Activated T-cell treated with anti-CD3 and anti-CD28 coated beads, Interleukin-2, amount 50 U/mL, for 48 hours (primary cell): Measurements from ENCODE around the gene ST8SIA5.
"Not testable (repeated sequence)": the region's sequence is repeated elsewhere in the genome, so short reads cannot be mapped to it uniquely, and the experiment has no call there.

Experiments
- DNase-seq, 2 experiments: peaks; one replicate each; pipeline ENCODE4 v3.0.0-alpha.2; 2020

The ST8SIA5 gene

GRCh38 chr18:46756559-46757201, at the start of gene ST8SIA5:
ST8SIA5 (minus strand) TSS chr18:46757053; CDS start chr18:46756508, 545 bp downstream.
- peak in 1 of 2 experiments; percentile 28 for DNase-seq

GRCh38 chr18:46795945-46796344, 39.1 kb upstream of the ST8SIA5 start:
- not testable (repeated sequence) for DNase-seq

- no peak for DNase-seq
These were observed 37.8 kb upstream of the ST8SIA5 start for GRCh38 chr18:46794607-46795006.

GRCh38 chr18:46793565-46793964, 36.7 kb upstream of the ST8SIA5 start:
- no peak for DNase-seq

GRCh38 chr18:46789088-46789487, 32.2 kb upstream of the ST8SIA5 start:
- no peak for DNase-seq

GRCh38 chr18:46787674-46788073, 30.8 kb upstream of the ST8SIA5 start:
- no peak for DNase-seq

GRCh38 chr18:46772357-46772756, 15.5 kb upstream of the ST8SIA5 start:
- DNase-seq = no peak

GRCh38 chr18:46771141-46771540, 14.3 kb upstream of the ST8SIA5 start:
- no peak for DNase-seq

GRCh38 chr18:46770708-46771107, 13.9 kb upstream of the ST8SIA5 start:
- DNase-seq = no peak

GRCh38 chr18:46768166-46768921, 11.5 kb upstream of the ST8SIA5 start:
- DNase-seq = no peak

GRCh38 chr18:46767217-46767616, 10.4 kb upstream of the ST8SIA5 start:
- no peak for DNase-seq

GRCh38 chr18:46764586-46764985, 7.7 kb upstream of the ST8SIA5 start:
- DNase-seq = no peak

GRCh38 chr18:46761059-46761769, 4.4 kb upstream of the ST8SIA5 start:
- DNase-seq = no peak

GRCh38 chr18:46759890-46760289, 3.0 kb upstream of the ST8SIA5 start:
- no peak for DNase-seq

- DNase-seq = no peak
These were observed 761 bp downstream of the ST8SIA5 start for GRCh38 chr18:46756025-46756558.

- no peak for DNase-seq
These were observed 1.4 kb downstream of the ST8SIA5 start for GRCh38 chr18:46755315-46756024.

- DNase-seq = no peak
These were observed 2.1 kb downstream of the ST8SIA5 start for GRCh38 chr18:46754661-46755292.

GRCh38 chr18:46754188-46754587, 2.7 kb downstream of the ST8SIA5 start:
- DNase-seq = no peak

GRCh38 chr18:46751882-46752281, 5.0 kb downstream of the ST8SIA5 start:
- DNase-seq = no peak

- DNase-seq = no peak
These were observed 6.2 kb downstream of the ST8SIA5 start for GRCh38 chr18:46750626-46751025.

GRCh38 chr18:46748466-46748865, 8.4 kb downstream of the ST8SIA5 start:
- DNase-seq = no peak

- no peak for DNase-seq
These were observed 16.8 kb downstream of the ST8SIA5 start for GRCh38 chr18:46740046-46740445.
